Activated T-cell treated with anti-CD3 and anti-CD28 coated beads for 24 hours (primary cell): ENCODE data around the gene MAD1L1.

ENCODE experiments used
- DNase-seq: peaks from one replicate; pipeline ENCODE4 v3.0.0-alpha.2; 2020; ENCODE audit warnings: low read depth

Gene MAD1L1

GRCh38 chr7:2115760-2116447, 116.8 kb downstream of the MAD1L1 start:
- no peak for DNase-seq

GRCh38 chr7:2114926-2115759, 117.6 kb downstream of the MAD1L1 start:
- DNase-seq = no peak

- no peak for DNase-seq
These were observed 118.7 kb downstream of the MAD1L1 start for GRCh38 chr7:2114052-2114451.

- DNase-seq = no peak
These were observed 120.2 kb downstream of the MAD1L1 start for GRCh38 chr7:2112261-2113198.

GRCh38 chr7:2111568-2111967, 121.2 kb downstream of the MAD1L1 start:
- DNase-seq = no peak

- no peak for DNase-seq
These were observed 121.9 kb downstream of the MAD1L1 start for GRCh38 chr7:2110610-2111396.

GRCh38 chr7:2109936-2110609, 122.7 kb downstream of the MAD1L1 start:
- peak; percentile 72 for DNase-seq

- DNase-seq = no peak
These were observed 123.4 kb downstream of the MAD1L1 start for GRCh38 chr7:2109251-2109872.

- DNase-seq = no peak
These were observed 124.1 kb downstream of the MAD1L1 start for GRCh38 chr7:2108501-2109250.

GRCh38 chr7:2108071-2108455, 124.7 kb downstream of the MAD1L1 start:
- DNase-seq = no peak

GRCh38 chr7:2107386-2108070, 125.2 kb downstream of the MAD1L1 start:
- no peak for DNase-seq

GRCh38 chr7:2106924-2107323, 125.8 kb downstream of the MAD1L1 start:
- no peak for DNase-seq

- DNase-seq = no peak
These were observed 126.3 kb downstream of the MAD1L1 start for GRCh38 chr7:2106440-2106839.

- DNase-seq = no peak
These were observed 126.8 kb downstream of the MAD1L1 start for GRCh38 chr7:2105917-2106316.

GRCh38 chr7:2105280-2105679, 127.5 kb downstream of the MAD1L1 start:
- no peak for DNase-seq

GRCh38 chr7:2104716-2105115, 128.0 kb downstream of the MAD1L1 start:
- no peak for DNase-seq

GRCh38 chr7:2104107-2104710, 128.5 kb downstream of the MAD1L1 start:
- peak; percentile 71 for DNase-seq

GRCh38 chr7:2103071-2103898, 129.5 kb downstream of the MAD1L1 start:
- no peak for DNase-seq
